Measurements from ENCODE around the gene C1D.
"Not testable (repeated sequence)": the region's sequence is repeated elsewhere in the genome, so short reads cannot be mapped to it uniquely, and the experiment has no call there.

C1D gene, protein sequence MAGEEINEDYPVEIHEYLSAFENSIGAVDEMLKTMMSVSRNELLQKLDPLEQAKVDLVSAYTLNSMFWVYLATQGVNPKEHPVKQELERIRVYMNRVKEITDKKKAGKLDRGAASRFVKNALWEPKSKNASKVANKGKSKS

DNA sequence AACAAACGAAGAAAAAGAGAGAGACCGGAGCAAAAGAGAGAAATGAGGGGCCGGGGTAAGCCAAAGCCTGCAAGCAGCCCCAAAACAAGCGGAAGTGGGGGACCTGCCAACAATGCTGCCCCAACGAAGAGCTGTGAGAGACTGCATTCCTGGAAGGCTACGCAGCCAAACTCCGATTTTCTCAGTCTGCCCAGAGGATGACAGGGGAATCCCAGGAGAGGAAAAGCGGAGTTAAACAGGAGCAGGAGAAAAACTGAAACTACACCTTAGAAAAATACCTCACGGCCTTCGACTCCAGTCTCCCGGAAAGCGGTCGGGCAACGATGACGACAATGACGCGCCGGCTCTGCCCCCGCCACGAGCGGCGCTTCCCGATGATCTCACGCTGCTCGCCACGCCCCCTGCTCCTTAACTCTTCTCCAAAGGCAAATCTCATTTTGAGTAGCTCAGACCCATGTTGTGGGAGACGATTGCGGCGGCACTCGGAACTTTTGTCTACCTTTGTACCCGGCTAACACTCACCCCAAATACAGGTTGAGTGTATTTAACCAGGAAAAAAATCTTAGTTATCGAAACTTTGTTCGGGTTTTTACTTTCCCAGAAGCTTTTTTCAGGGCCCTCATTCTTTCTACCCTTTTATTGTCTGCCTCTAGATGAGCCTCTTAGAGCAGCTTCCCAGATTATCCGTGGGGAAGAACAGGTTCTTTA is at the start of gene C1D:
Gene C1D (minus strand): TSS at position 325 of the 708 bp plus-strand sequence. CDS start 15,694 bp downstream, outside the sequence.
- peak; percentile 85 for DNase-seq

DNA sequence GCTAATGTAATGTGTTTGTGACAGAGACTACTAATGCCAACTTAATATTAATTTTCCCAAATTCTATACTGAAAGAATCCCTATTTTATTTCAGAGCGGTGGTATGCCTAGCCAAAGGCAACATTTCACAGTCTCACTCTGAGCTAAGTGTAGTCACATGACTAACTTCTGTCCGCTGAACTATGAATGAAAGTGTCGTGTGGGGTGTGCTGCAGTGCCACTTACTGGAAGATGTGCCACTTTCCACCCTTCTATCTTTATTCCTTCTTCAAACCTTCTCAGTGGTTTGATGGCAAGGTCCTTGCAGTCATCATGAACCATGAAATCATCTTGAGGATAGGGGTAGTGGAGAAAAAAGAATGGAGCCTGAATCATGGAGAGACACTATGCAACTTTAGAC is 47.3 kb upstream of the C1D start:
- no peak for DNase-seq

DNA sequence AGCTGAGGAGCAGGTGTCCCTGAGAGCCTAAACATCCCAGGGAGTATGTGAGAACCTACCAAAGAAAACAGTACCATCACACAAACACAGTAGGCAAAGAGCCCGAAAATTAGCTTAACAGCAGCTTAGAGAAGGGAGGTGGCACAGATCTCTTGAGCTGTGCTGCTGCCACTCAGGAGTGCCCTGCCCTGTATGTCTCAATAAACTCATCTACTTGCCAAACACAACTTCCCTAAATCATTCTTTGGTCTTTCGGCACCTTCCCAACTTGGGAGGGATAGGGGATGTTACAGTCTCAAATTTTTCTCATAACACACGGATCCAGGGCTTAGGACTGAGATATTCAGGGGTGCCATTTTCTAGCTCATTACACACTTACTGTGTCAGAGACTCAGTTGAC is 45.3 kb upstream of the C1D start:
- DNase-seq: no peak

DNA sequence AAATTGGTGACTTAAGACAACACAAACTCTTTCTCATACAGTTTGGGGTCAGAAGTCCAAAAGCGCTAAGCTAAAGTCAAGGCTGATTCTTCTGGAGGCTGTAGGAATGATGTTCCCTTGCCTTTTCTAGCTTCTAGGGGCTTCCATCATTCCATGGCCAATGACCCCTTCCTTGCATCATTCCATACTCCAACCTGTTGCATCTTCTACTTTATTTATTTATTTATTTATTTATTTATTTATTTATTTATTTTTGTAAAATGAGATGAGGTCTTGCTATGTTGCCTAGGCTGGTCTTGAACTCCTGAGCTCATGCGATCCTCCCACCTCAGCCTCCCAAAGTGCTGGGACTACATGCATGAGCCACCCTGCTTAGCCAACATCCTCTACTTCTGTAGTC is 44.7 kb upstream of the C1D start:
- no peak for DNase-seq

DNA sequence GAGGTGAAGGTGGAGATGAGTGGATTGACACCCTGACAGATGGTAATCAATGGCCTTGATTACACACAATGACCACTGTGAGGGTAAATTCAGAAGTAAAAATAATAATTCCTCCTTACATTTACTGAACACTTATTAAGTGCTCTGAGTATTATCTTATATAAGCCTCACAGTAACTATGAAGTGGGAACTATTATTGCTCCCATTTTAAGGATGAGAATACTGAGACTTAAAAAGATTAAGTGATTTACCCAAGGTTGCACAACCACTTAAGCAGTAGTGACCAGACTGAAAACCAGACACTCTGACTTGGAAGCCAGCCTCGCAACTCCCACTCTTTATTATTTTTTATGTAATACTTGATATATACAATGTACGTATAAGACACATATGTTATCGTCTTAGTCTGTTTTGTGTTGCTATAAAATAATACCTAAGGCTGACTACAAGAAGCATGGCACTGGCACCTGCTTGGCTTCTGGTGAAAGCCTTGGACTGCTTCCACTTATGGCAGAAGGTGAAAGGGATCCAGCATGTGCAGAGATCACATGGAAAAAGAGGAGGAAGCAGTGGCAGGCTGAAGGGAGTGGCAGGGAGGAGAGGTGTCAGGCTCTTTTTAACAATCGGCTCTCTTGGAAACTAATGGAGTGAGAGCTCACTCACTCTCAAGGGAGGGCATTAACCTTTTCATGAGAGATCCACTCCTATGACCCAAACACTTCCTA is 41.5 kb upstream of the C1D start:
- DNase-seq: no peak

DNA sequence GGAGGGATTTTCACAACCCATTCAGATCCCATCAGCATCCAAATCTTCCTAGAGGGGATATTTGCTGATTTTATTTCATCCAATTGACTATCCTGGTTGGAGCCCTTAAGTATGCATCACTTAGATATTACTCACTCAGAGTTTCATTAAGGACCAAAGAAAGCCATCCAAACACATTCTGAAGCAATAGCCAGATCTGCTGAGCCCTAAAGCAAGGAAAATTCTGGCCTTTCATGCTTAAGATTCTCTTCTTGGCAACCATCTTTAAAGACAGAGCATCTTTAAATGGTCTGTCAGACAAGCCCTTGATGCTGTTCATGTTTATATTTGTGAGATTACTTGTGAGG is 40.9 kb upstream of the C1D start:
- DNase-seq: no peak

DNA sequence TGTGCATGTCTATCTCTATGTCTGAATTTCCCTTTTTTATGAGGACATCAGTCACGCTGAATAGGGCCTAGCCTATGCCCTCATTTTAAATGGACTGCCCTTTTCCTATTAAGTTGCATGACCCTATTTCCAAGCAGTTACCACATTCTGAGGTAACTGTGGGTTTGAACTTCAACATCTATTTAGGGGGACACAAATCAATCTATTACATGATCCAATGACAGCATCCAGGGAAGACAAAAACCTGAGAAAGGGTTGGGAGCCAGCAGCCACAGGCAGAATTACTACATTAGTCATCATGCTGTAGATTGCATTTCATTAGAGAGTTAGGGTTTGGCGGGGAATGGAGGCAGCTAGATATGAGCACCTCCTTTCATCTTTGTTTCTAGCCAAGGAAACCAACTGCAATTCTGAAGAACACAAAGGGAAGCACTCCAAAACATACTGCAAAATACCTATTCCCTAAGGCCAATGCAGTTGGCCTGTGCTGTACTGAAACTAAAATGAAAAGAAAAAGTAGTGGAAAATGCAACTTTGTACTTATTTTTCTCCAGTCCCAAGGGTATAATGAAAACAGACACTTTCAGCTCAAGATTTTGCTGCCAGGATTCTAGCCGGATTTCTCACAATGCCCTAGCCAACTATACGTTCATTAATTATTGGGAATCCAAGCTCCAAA is 40.4 kb upstream of the C1D start:
- DNase-seq: no peak

DNA sequence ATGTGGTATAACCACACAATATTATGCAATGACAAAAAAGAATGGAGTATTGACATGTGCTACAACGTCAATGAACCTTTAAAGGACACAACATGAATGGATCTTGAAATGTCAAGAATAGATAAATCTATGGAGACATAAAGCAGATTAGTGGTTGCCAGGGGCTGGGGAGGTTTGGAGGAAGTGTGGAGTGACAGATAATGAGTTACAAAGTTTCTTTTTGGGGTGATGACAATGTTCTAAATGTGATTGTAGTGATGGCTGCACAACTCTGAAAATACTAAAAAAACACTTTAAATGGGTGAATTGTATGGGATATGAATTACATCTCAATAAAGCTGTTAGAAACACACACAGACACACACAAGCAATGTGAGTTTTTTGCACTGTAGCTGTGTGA is 37.4 kb upstream of the C1D start:
- no peak for DNase-seq

DNA sequence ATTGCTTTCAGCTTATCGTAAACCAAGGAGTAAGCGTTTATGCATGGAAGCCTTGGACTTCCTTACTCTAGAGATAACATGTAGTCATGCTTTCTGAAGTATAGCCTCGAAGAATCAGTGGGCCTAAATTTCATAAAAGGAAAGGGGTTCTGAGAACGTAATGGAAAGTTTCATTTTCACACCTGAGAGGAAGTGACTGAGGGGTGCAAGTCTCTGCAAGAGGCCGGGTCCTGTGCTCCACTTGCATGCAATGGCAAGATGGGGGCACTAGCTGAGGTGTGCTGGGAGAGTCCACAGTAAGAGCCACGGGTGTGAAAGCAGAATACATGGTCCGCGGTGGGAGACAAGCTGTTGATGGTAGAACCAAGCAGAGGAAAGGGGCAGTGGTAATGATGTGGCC is 36.5 kb upstream of the C1D start:
- DNase-seq: no peak

DNA sequence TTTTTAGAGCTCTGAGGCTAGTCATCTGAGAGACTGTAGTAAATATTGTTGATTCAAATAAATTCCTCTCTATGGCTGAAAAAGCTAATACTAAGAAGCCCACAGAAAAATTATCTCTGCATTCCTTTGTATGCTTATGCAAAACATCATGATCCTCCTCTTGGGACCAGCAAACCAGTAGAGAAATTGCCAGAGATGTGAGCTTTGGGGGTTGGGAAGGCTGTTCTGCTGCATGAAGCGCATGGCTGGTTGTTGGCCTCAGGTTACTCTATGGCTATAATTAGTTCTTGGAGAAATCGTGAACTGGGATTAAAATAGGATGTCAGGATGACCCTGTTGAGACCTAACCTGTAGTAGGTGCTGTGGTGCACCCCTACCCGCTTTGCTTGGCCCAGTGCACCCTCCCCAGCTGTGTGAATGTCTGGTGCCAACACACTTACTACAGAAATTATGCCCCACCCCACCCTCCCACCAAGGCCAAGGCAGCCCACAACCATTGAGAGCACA is 35.5 kb upstream of the C1D start:
- DNase-seq: no peak

DNA sequence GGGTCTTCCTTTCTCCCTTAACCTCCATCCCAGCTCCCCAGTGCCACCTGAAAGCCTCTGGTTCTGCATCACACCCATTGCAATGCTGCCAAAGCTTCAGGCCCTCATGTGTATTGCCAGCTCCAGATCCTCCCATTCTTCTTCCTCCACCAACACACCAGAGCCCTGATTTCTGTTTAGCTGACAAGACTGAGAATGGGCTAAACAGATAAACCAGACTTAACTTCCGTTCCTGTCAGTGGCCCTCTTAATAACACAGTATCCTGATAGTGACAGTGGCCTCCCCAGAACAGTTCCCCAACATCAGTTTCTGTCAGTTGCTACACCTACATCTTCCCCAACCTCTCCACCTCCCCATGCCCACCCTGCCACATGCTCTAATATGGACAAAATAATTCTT is 31.3 kb upstream of the C1D start:
- DNase-seq: no peak

DNA sequence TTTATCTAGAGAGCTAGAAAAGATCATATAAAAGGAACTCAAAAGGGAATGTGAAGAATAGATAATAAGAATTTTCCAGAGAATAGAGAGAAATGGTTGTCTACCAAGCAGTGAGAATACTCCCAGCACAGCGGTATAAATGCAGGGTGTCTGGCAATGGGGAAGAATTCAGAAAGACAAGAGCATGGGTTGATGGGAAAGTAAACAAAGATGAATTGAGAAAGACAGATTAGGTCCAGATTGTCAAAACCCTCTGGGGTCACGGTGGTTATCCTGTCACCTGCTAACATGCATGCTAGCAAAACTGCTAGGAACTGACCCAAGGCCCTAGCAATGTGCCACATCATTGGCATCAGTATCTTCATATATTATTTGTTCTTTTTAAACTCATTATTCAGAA is 30.8 kb upstream of the C1D start:
- no peak for DNase-seq

DNA sequence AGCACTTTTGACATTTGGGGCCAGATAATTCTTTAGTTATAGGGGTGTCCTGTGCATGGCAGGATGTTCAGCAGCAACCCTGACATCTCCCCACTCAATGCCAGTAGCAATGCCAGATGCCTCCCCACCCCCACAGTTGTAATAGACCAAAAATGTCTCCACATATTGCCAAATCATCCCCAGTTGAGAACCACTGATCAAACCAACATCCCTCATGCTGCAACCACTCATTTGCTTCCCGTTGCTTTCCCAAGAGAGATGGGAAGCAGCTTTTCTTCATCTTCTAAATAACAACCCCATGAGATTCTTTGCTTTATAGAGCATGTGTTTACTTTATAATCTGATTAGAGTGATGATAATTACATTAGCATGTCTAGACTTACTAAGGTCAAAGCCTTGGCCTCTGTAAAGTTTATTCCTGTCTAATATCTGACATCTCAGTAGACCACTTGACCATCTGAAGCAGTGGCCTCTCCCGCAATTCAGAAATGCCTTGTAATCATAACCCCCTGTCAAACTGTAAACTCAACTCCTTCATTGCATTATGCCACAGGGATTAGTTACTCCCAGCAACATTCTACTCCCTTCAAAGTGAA is 28.7 kb upstream of the C1D start:
- no peak for DNase-seq

DNA sequence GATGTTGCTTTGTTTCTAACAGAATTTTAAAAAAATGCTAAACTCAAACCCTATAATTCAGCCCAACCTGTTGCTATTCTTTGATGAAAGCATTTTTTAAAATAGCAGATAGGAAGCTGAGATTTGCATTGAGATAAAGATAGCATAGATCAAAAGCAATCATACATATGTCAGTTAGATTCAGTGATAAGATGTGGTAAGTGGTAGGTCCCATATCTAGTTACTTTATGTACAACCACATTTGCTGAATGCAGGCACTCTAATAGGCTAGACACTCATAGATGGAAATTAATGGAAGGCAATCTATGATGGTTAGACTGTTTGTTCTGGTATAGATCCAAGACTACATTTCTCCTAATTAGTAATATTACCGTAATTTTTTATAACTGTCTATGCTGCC is 27.2 kb upstream of the C1D start:
- DNase-seq: no peak

DNA sequence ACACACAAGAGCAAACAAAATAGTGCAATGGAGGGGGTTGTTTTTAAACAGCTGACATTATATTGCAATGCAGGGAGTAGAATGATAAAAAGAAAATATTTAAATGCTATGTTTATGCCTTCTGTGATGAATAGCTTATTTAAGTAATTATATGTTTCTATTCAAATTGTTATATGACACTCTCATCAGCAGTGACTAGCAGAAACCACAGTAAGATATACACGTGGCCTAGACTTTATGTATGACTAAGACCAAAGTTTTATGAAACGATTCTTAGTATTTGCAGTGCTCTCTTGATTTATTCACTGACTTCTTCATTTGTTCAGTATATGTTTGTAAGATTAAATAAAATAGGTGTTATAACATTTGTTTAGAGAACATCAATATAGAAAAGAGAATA is 26.1 kb upstream of the C1D start:
- no peak for DNase-seq

DNA sequence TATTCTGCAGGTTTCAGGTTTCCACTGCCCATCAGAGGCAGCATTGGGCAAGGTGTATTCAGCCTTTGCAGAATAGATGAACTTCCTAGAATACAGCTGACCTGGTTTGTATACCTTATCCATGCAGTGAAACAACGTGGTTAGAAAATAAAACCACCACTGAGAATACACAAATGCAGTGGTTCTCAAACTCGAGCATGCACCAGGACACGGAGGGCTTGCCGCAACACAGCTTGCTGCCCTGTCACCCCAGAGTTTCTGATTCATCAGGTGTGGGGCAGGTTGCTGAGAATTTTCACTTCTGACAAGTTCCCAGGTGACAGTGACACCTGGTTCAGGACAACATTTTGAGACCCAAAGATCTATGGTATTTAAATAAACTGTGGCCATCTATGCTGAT is 23.4 kb upstream of the C1D start:
- no peak for DNase-seq

DNA sequence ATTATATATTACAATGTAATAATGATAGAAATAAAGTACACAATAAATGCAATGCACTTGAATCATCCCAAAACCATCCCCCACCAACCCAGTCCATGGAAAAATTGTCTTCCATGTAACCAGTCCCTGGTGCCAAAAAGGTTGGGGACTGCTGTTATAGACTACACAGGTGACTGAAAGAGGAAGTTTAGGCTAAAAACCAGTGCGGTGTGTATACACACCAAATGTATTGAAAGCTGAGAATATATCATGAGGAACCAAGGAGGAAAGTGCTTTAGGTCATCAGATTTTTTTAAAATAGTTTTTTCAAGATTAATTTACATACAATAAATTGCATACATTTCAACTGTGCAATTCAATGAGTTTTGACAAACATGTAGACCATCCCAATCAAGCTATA is 20.5 kb upstream of the C1D start:
- DNase-seq: no peak

DNA sequence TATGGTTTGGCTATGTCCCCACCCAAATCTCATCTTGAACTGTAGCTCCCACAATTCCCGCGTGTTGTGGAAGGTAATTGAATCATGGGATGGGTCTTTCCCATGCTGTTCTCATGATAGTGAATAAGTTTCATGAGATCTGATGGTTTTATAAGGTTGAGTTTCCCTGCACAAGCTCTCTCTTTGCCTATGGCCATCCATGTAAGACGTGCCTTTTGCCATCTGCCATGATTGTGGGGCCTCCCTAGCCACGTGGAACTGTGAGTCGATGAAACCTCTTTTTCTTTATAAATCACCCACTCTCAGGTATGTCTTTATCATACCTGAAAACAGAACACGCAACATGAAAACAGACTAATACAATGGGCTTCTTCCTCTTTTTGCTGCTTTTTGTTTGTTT is 11.2 kb upstream of the C1D start:
- DNase-seq: no peak

DNA sequence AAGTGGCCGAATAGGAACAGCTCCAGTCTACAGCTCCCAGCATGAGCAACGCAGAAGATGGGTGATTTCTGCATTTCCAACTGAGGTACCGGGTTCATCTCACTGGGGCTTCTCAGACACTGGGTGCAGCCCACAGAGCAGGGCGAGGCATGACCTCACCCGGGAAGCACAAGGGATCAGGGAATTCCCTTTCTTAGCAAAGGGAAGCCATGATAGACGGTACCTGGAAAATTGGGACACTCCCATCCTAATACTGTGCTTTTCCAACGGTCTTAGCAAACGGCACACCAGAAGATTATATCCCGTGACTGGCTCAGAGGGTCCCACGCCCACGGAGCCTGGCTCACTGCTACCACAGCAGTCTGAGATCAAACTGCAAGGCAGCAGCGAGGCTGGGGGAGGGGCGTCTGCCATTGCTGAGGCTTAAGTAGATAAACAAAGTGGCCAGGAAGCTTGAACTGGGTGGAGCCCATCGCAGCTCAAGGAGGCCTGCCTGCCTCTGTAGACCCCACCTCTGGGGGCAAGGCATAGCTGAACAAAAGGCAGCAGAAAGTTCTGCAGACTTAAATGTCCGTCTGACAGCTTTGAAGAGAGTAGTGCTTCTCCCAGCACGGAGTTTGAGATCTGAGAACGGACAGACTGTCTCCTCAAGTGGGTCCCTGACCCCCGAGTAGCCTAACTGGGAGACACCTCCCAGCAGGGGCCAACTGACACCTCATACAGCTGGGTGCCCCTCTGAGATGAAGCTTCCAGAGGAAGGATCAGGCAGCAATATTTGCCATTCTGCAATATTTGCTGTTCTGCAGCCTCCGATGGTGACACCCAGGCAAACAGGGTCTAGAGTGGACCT is 1.2 kb upstream of the C1D start:
- not testable (repeated sequence) for DNase-seq

DNA sequence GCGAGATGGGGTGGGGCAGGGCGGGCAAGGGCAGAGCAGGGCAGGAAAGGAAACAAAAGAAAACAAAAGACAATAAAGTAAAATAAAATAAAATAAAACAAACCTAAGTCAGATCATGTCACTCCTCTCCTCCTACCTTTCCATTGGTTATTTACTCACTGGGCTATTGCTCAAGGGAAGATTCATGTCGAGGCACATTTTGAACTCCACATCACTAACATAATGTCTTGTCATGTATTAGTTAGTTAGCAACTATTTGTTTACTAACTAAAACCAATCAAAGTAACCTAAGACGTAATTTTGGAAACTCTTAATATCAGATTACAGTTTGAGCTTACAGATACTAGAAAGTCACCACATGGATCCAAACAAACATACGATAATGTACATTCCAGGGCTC is 2.2 kb downstream of the C1D start:
- DNase-seq: no peak

DNA sequence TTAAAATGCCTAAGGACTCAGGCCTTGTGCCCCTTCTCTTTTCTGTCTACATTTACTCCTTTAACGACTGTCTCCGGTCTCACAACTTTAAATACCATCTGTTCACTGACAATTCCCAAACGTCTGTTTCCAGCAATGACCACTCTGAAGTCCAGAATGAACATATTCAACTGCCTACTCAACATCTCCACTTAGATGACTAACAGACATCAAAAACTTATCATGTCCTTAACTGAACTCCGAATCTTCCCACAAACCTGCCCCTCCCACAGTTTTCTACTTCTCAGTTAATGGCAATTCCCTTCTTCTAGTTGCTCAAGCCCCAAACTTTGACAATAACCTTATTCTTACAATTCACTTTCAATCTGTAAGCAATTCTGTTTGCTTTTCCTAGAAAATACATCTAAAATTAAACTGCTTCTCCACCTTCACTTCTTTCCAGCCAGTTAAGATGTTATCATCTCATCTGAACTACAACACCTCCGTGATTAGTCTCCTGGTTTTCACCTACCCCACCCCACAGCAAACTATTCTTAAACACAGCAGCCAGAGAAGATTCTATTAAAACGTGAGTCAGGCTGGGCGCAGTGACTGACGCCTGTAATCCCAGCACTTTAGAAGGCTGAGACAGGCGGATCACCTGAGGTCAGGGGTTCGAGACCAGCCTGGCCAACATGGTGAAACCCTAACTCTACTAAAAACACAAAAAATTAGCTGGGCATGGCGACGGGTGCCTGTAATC is 2.8 kb downstream of the C1D start:
- no peak for DNase-seq
